K562 (cell line): ENCODE data around the gene OPCML. TPM values are rescaled to one million over a fixed set of nuclear protein-coding genes. Genes with fewer than 3 reads are reported as not detected.

Experiments
- ATAC-seq: fragments of 200-7000 bp; cut with Tn5 transposase; 3 replicates; pipeline ENCODE4 v1.9.1; 2020; ENCODE audit warnings: moderate library complexity
- BruUV-seq: library from RNA; stranded (reverse); fragments of 400-500 nt; replicated peaks from 2 replicates; lab custom pipeline; 2021; lab: Mats Ljungman, UMichigan
- CTCF ChIA-PET: fragments of 300-600 bp; formaldehyde crosslinking; extraction: SDS; loops from one replicate; lab custom pipeline; 2021; ENCODE audit warnings: low intra/inter-chr PET ratio; lab: Yijun Ruan, JAX
- POLR2A ChIA-PET: fragments of 300-600, 350-650 bp; sonication (Branson Sonifier 250); formaldehyde crosslinking; extraction: SDS; loops from one replicate; lab custom pipeline; 2021; ENCODE audit warnings: antibody characterized with exemption, inconsistent platforms; lab: Yijun Ruan, JAX
- DNase-seq, 4 experiments: peaks; one replicate each; pipeline versions ENCODE4 v3.0.0 to v3.0.0-alpha.2; 2011 to 2018; ENCODE audit warnings: low spot score in 3 of 4, mixed read lengths in 3 of 4; ENCODE audit errors: extremely low read depth in 1 of 4
- FAIRE-seq: peaks from 2 replicates; lab custom pipeline; 2011; peaks lifted over from hg19 to GRCh38; lab: Jason Lieb, UNC
- H2AFZ ChIP-seq: 2 replicates; pipeline ENCODE4 v1.6.0; 2011; ENCODE audit warnings: low read depth, low read length, control low read depth, inconsistent platforms
- H3K27ac ChIP-seq: fragments of 200-600 bp; 3 replicates; pipeline ENCODE4 v1.8.0; 2011; ENCODE audit warnings: low read depth, mild to moderate bottlenecking, control low read depth, inconsistent platforms, low read length, moderate library complexity, mixed read lengths; ENCODE audit errors: extremely low read depth
- H3K27me3 ChIP-seq, 2 experiments: fragments of 300-600 bp in 1 of 2; 2 replicates in 1 of 2; 3 replicates in 1 of 2; pipeline versions ENCODE4 v1.6.0 to v1.8.0; 2011; ENCODE audit warnings: inconsistent platforms in 2 of 2, low read length in 2 of 2, mild to moderate bottlenecking in 1 of 2, mixed read lengths in 1 of 2, moderate library complexity in 1 of 2; ENCODE audit not compliant: control insufficient read depth in 2 of 2, insufficient read depth in 2 of 2
- H3K36me3 ChIP-seq: fragments of 300-600 bp; 3 replicates; pipeline ENCODE4 v1.8.0; 2011; ENCODE audit warnings: mild to moderate bottlenecking, low read length, inconsistent platforms; ENCODE audit not compliant: control insufficient read depth, insufficient read depth
- H3K4me1 ChIP-seq, 2 experiments: fragments of 200-600 bp in 1 of 2; replicated peaks in 1 of 2; 2 replicates in 1 of 2; 3 replicates in 1 of 2; pipeline versions ENCODE4 v1.5.1 to v1.8.0; 2011; ENCODE audit warnings: inconsistent platforms in 2 of 2, low read length in 2 of 2, mild to moderate bottlenecking in 1 of 2, mixed read lengths in 1 of 2, moderate library complexity in 1 of 2; ENCODE audit not compliant: control insufficient read depth in 2 of 2, insufficient read depth in 2 of 2
- H3K4me2 ChIP-seq: 2 replicates; pipeline ENCODE4 v1.6.1; 2011; ENCODE audit warnings: low read length, control low read depth, inconsistent platforms, mixed read lengths; ENCODE audit not compliant: insufficient read depth
- H3K4me3 ChIP-seq: fragments of 200-600 bp; sonication (generic), shearing (Covaris generic); 2 replicates; pipeline ENCODE4 v1.5.1; 2016; ENCODE audit warnings: control low read depth, inconsistent platforms
- H3K79me2 ChIP-seq: fragments of 200-600 bp; 3 replicates; pipeline ENCODE4 v1.8.0; 2011; ENCODE audit warnings: low read length, inconsistent platforms; ENCODE audit not compliant: control insufficient read depth, insufficient read depth
- H3K9ac ChIP-seq, 2 experiments: 2 replicates each; pipeline versions ENCODE4 v1.6.0 to v1.6.1; 2011; ENCODE audit warnings: low read depth in 2 of 2, low read length in 2 of 2, control low read depth in 1 of 2, inconsistent platforms in 1 of 2, mild to moderate bottlenecking in 1 of 2, mixed read lengths in 1 of 2; ENCODE audit not compliant: insufficient read depth in 1 of 2
- H3K9me1 ChIP-seq: one replicate; pipeline ENCODE4 v1.6.0; 2011; ENCODE audit warnings: inconsistent platforms, mild to moderate bottlenecking, low read length, moderate library complexity; ENCODE audit not compliant: control insufficient read depth, insufficient read depth
- H3K9me3 ChIP-seq: replicated peaks from 2 replicates; pipeline ENCODE4 v1.5.1; 2011; ENCODE audit warnings: low read depth, low read length, inconsistent platforms; ENCODE audit not compliant: control insufficient read depth, insufficient read depth
- H4K20me1 ChIP-seq: replicated peaks from 2 replicates; pipeline ENCODE4 v1.6.1; 2011; ENCODE audit warnings: low read length, inconsistent platforms, mixed read lengths; ENCODE audit not compliant: control insufficient read depth, insufficient read depth
- BRD9 ChIP-seq: fragments of 450-650 bp; IDR thresholded peaks from 2 replicates; pipeline ENCODE4 v1.6.1; 2018; ENCODE audit warnings: low read depth; ENCODE audit not compliant: partially characterized antibody
- CREB1 ChIP-seq, 2 experiments: sonication (generic) in 1 of 2; formaldehyde crosslinking in 1 of 2; IDR thresholded peaks; 2 replicates each; pipeline versions ENCODE4 v1.6.1 to v1.8.0; 2012 to 2022; ENCODE audit warnings: inconsistent platforms in 1 of 2, mild to moderate bottlenecking in 1 of 2, missing genetic modification reagents in 1 of 2, moderate library complexity in 1 of 2
- EGR1 ChIP-seq: fragments of 450-650 bp; conservative IDR thresholded peaks from 2 replicates; pipeline ENCODE4 v1.6.1; 2017; ENCODE audit warnings: mild to moderate bottlenecking
- ETV5 ChIP-seq: sonication (generic); formaldehyde crosslinking; IDR thresholded peaks from 2 replicates; pipeline ENCODE4 v1.4.0; 2020; ENCODE audit warnings: low read depth, mild to moderate bottlenecking, missing genetic modification reagents
- GTF2F1 ChIP-seq: IDR thresholded peaks from 2 replicates; pipeline ENCODE4 v1.6.1; 2011; ENCODE audit warnings: low read depth, low read length, improper control_type of control experiment
- HDAC2 ChIP-seq: fragments of 450-650 bp; IDR thresholded peaks from 2 replicates; pipeline ENCODE4 v1.6.1; 2016; ENCODE audit warnings: mild to moderate bottlenecking
- HDAC3 ChIP-seq: fragments of 450-650 bp; IDR thresholded peaks from 2 replicates; pipeline ENCODE4 v1.6.1; 2018; ENCODE audit warnings: borderline replicate concordance, mild to moderate bottlenecking, moderate library complexity; ENCODE audit not compliant: partially characterized antibody
- NEUROD1 ChIP-seq: fragments of 150-350 bp; IDR thresholded peaks from 2 replicates; pipeline ENCODE4 v1.6.1; 2014; ENCODE audit warnings: borderline replicate concordance, low read length, low read depth; ENCODE audit not compliant: partially characterized antibody
- RFX5 ChIP-seq: IDR thresholded peaks from 2 replicates; pipeline ENCODE4 v1.6.1; 2011; ENCODE audit warnings: low read depth, mild to moderate bottlenecking, improper control_type of control experiment, low read length
- SIN3B ChIP-seq: fragments of 450-650 bp; IDR thresholded peaks from 2 replicates; pipeline ENCODE4 v1.6.1; 2017; ENCODE audit warnings: low read depth, mild to moderate bottlenecking, moderate library complexity
- SMARCC2 ChIP-seq: fragments of 450-650 bp; IDR thresholded peaks from 2 replicates; pipeline ENCODE4 v1.6.1; 2017; ENCODE audit warnings: antibody characterized with exemption, moderate library complexity, mild to moderate bottlenecking, low read depth
- SNRNP70 ChIP-seq: fragments of 200-400 bp; formaldehyde crosslinking; optimal IDR thresholded peaks from 2 replicates; pipeline ENCODE3; 2017; ENCODE audit warnings: low read depth, low read length
- SRSF9 ChIP-seq: fragments of 200-400 bp; formaldehyde crosslinking; IDR thresholded peaks from 2 replicates; pipeline ENCODE4 v1.6.1; 2017; ENCODE audit warnings: low read depth, low read length, borderline replicate concordance
- ZFP30 ChIP-seq: fragments of 250-450 bp; sonication (Bioruptor Pico); IDR thresholded peaks from 2 replicates; pipeline ENCODE4 v1.8.0; 2022; ENCODE audit warnings: moderate library complexity, mild to moderate bottlenecking, inconsistent platforms, borderline replicate concordance
- WGBS: fragments of 100-300 bp; shearing (Covaris generic); methylation state at CpG from one replicate; pipeline ENCODE4 v1.1.6; 2016; ENCODE audit warnings: low coverage, mixed read lengths; ENCODE audit not compliant: insufficient coverage; ENCODE audit errors: missing lambda C conversion rate; 5-methylcytosine and 5-hydroxymethylcytosine counted together
- in situ Hi-C: fragments of 300-500 bp; cut with MboI; formaldehyde crosslinking; loops from 4 replicates; pipeline ENCODE4 v1.15.0; 2018; ENCODE audit warnings: inconsistent platforms, mixed read lengths
- intact Hi-C: fragments of 100-400 bp; cut with micrococcal nuclease; formaldehyde crosslinking; loops from 2 replicates; pipeline ENCODE4 v1.14.2; 2022
- polyA plus RNA-seq, 8 experiments: library from polyadenylated mRNA; depleted of rRNA in 4 of 8; stranded (reverse) in 5 of 8; unstranded in 3 of 8; fragments of >200 nt; fragmentation: Nextera tagmentation in 2 of 8; fragmentation: Illumina TruSeq in 1 of 8; extraction: Ambion mirVana in 2 of 8; extraction: Trizol in 1 of 8; gene quantifications; 2 replicates each; pipeline versions ENCODE4 v1.2.1 to v1.2.3, GENCODE V29; 2011 to 2014; ENCODE audit warnings: inconsistent platforms in 1 of 8, missing spikeins in 1 of 8
- total RNA-seq, 7 experiments: library from RNA; depleted of rRNA in 6 of 7; stranded (reverse); fragments of >200 nt in 6 of 7; fragmentation: Illumina TruSeq in 2 of 7; extraction: Trizol in 2 of 7; gene quantifications; 2 replicates each; pipeline versions ENCODE4 v1.2.1 to v1.2.3, GENCODE V29; 2011 to 2021; ENCODE audit warnings: low replicate concordance in 1 of 7
- TF ChIP-seq, protein P1 (sequence below): sonication (generic); formaldehyde crosslinking; IDR thresholded peaks from 2 replicates; pipeline ENCODE4 v1.8.0; 2023; ENCODE audit warnings: missing genetic modification reagents, mild to moderate bottlenecking, borderline replicate concordance
- TF ChIP-seq, protein P2 (sequence below): fragments of 250-450 bp; sonication (Bioruptor Pico); IDR thresholded peaks from 2 replicates; pipeline ENCODE4 v1.8.0; 2022; ENCODE audit warnings: inconsistent platforms

Gene OPCML
- total and polyA plus RNA-seq, 9 of the 15 experiments (the other 6 are each of a cell fraction or from before 2014, with no cell fraction given) = not detected

DNA sequence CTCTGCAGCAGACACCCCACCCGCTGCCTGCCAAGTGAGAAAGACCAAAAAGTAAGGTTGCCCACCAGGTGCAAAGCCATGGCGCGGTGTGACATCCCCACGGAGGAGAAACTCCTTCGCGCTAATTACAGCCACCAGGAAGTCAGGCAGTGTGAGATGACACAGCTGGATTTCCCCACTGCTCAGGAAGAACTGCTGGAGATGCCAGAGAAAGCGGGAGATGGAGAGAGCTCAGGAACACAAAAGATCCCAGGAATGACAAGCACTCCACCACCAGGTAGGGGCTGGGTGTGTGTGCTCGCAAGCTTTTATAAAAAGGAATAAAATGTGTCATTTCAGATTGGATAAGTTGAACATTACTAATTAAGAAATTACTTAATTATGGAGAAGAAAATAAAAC lies 292.7 kb downstream of the OPCML start (continued):
- TF ChIP-seq, protein P1, sequence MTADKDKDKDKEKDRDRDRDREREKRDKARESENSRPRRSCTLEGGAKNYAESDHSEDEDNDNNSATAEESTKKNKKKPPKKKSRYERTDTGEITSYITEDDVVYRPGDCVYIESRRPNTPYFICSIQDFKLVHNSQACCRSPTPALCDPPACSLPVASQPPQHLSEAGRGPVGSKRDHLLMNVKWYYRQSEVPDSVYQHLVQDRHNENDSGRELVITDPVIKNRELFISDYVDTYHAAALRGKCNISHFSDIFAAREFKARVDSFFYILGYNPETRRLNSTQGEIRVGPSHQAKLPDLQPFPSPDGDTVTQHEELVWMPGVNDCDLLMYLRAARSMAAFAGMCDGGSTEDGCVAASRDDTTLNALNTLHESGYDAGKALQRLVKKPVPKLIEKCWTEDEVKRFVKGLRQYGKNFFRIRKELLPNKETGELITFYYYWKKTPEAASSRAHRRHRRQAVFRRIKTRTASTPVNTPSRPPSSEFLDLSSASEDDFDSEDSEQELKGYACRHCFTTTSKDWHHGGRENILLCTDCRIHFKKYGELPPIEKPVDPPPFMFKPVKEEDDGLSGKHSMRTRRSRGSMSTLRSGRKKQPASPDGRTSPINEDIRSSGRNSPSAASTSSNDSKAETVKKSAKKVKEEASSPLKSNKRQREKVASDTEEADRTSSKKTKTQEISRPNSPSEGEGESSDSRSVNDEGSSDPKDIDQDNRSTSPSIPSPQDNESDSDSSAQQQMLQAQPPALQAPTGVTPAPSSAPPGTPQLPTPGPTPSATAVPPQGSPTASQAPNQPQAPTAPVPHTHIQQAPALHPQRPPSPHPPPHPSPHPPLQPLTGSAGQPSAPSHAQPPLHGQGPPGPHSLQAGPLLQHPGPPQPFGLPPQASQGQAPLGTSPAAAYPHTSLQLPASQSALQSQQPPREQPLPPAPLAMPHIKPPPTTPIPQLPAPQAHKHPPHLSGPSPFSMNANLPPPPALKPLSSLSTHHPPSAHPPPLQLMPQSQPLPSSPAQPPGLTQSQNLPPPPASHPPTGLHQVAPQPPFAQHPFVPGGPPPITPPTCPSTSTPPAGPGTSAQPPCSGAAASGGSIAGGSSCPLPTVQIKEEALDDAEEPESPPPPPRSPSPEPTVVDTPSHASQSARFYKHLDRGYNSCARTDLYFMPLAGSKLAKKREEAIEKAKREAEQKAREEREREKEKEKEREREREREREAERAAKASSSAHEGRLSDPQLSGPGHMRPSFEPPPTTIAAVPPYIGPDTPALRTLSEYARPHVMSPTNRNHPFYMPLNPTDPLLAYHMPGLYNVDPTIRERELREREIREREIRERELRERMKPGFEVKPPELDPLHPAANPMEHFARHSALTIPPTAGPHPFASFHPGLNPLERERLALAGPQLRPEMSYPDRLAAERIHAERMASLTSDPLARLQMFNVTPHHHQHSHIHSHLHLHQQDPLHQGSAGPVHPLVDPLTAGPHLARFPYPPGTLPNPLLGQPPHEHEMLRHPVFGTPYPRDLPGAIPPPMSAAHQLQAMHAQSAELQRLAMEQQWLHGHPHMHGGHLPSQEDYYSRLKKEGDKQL (CRISPR knock-in tag) = no peak
- no peak for TF ChIP-seq EGR1

DNA sequence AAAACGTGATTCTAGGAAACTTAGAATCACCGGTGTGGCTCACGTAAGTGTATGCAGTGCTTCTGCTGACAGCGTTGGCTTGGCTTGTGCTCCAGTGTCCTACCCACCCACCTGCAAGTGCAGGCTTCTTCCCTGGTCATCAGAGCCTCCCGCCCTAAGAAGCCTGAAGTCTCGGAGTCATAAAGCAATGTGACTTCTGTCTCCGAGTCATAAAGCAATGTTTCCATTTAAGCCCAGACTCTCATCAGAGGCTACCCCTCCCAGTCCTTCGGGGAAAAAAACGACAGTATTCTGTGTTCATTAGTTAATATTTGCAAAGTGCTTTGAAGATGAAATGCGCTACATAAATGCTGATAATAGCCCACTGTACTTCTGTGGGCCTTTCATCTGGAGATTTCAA lies 293.8 kb downstream of the OPCML start:
- ATAC-seq (no peak), DNase-seq (no peak), FAIRE-seq (no peak)
- Histone ChIP-seq H2AFZ (no peak overlapping the region), H3K9me3 (no peaks in the 10 kb centered on the region), H3K4me2 (no peak overlapping the region), H3K79me2 (no peaks in the 10 kb centered on the region), H3K27ac (no peak overlapping the region), H3K4me3 (no peak overlapping the region), H3K36me3 (no peaks in the 10 kb centered on the region), H3K27me3 (no peaks in the 10 kb centered on the region), H3K9ac (no peak overlapping the region), H3K4me1 (no peaks in the 10 kb centered on the region), H4K20me1 (no peaks in the 10 kb centered on the region), H3K9me1 (no peaks in the 10 kb centered on the region)
- ChIA-PET POLR2A (no interaction called here), CTCF (no interaction called here)
- no TSS peak for BruUV-seq
- WGBS = 1% methylated on average over 10 of the region's 10 CpGs
- in situ Hi-C loops = no loop called here
- intact Hi-C loops = no loop called here
- TF ChIP-seq HDAC2 (no peak), ZFP30 (CRISPR knock-in tag) (no peak), NEUROD1 (no peak), SRSF9 (no peak), BRD9 (no peak), SIN3B (no peak), GTF2F1 (no peak), SMARCC2 (no peak), ETV5 (CRISPR knock-in tag) (no peak), SNRNP70 (no peak), CREB1 (IDR thresholded peaks at IDR 0.05) (no peak), CREB1 (CRISPR knock-in tag; IDR thresholded peaks at IDR 0.05) (no peak), HDAC3 (no peak), RFX5 (no peak)
- TF ChIP-seq, protein P2, sequence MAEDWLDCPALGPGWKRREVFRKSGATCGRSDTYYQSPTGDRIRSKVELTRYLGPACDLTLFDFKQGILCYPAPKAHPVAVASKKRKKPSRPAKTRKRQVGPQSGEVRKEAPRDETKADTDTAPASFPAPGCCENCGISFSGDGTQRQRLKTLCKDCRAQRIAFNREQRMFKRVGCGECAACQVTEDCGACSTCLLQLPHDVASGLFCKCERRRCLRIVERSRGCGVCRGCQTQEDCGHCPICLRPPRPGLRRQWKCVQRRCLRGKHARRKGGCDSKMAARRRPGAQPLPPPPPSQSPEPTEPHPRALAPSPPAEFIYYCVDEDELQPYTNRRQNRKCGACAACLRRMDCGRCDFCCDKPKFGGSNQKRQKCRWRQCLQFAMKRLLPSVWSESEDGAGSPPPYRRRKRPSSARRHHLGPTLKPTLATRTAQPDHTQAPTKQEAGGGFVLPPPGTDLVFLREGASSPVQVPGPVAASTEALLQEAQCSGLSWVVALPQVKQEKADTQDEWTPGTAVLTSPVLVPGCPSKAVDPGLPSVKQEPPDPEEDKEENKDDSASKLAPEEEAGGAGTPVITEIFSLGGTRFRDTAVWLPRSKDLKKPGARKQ (CRISPR knock-in tag) = no peak
